Measurements from ENCODE around the gene MIF.
"Not testable (repeated sequence)": the region's sequence is repeated elsewhere in the genome, so short reads cannot be mapped to it uniquely, and the experiment has no call there.

The MIF gene

GRCh38 chr22:23877566-23877965 is 16.6 kb upstream of the MIF start:
- no peak for DNase-seq

GRCh38 chr22:23878219-23878618 is 16.0 kb upstream of the MIF start:
- no peak for DNase-seq

GRCh38 chr22:23882370-23882769 is 11.8 kb upstream of the MIF start:
- DNase-seq, result no peak

GRCh38 chr22:23883658-23884057 is 10.5 kb upstream of the MIF start:
- DNase-seq, result no peak

- DNase-seq, result no peak
These were observed 10.0 kb upstream of the MIF start for GRCh38 chr22:23884140-23884539.

GRCh38 chr22:23888615-23889401 is 5.4 kb upstream of the MIF start:
- no peak for DNase-seq

- no peak for DNase-seq
These were observed 4.6 kb upstream of the MIF start for GRCh38 chr22:23889620-23890019.

GRCh38 chr22:23891726-23892125 is 2.5 kb upstream of the MIF start:
- no peak for DNase-seq

- DNase-seq, result no peak
These were observed 2.1 kb upstream of the MIF start for GRCh38 chr22:23892130-23892529.

- DNase-seq, result no peak
These were observed 1.5 kb upstream of the MIF start for GRCh38 chr22:23892706-23893105.

GRCh38 chr22:23893121-23893944 is 850 bp upstream of the MIF start:
- DNase-seq, result no peak

GRCh38 chr22:23894710-23895598 is 771 bp downstream of the MIF start:
- peak; percentile 49 for DNase-seq

- no peak for DNase-seq
These were observed 1.5 kb downstream of the MIF start for GRCh38 chr22:23895599-23896144.

- no peak for DNase-seq
These were observed 2.0 kb downstream of the MIF start for GRCh38 chr22:23896166-23896522.

GRCh38 chr22:23896523-23897186 is 2.5 kb downstream of the MIF start:
- no peak for DNase-seq

GRCh38 chr22:23897320-23897719 is 3.1 kb downstream of the MIF start:
- DNase-seq, result no peak

- no peak for DNase-seq
These were observed 4.1 kb downstream of the MIF start for GRCh38 chr22:23898006-23898974.

GRCh38 chr22:23899042-23899745 is 5.0 kb downstream of the MIF start:
- no peak for DNase-seq

GRCh38 chr22:23900227-23900626 is 6.0 kb downstream of the MIF start:
- DNase-seq, result not testable (repeated sequence)

- DNase-seq, result no peak
These were observed 7.4 kb downstream of the MIF start for GRCh38 chr22:23901600-23901999.

Measured in T-helper 9 cell (primary cell).